Cardiac fibroblast (primary cell): ENCODE results near the gene ERFE.

Experiments
- DNase-seq, 2 donors: peaks; one replicate each; pipeline versions ENCODE4 v3.0.0 to v3.0.0-alpha.2; 2010; ENCODE audit warnings: low read depth in 2 of 2
- H3K4me3 ChIP-seq, 2 donors: replicated peaks in 1 of 2; 1 replicate in 1 of 2; 2 replicates in 1 of 2; pipeline ENCODE4 v1.5.1; 2011; ENCODE audit warnings: low read depth in 2 of 2, low read length in 2 of 2, mild to moderate bottlenecking in 2 of 2, moderate library complexity in 1 of 2
- CTCF ChIP-seq: IDR thresholded peaks from one replicate; pipeline ENCODE4 v1.5.1; 2011; ENCODE audit warnings: low read depth, mild to moderate bottlenecking, low read length, inconsistent platforms

The ERFE gene

GRCh38 chr2:238203973-238204683, 45.4 kb downstream of the ERFE start:
- DNase-seq = no peak

GRCh38 chr2:238207006-238207405, 48.2 kb downstream of the ERFE start:
- no peak for DNase-seq
- TF ChIP-seq CTCF = no peak
- no peak overlapping the region for H3K4me3 ChIP-seq

More at GRCh38 chr2:238203973-238204683, 45.4 kb downstream of the ERFE start:
- TF ChIP-seq CTCF = no peak
- peak overlapping the region; percentile 34 to 37 for H3K4me3 ChIP-seq

- TF ChIP-seq CTCF = no peak
- H3K4me3 ChIP-seq = no peak overlapping the region
These were observed 57.9 kb downstream of the ERFE start for GRCh38 chr2:238216651-238217184.

More at GRCh38 chr2:238216651-238217184, 57.9 kb downstream of the ERFE start:
- no peak for DNase-seq
